Heart left ventricle (tissue), 16 donors: ENCODE results near the gene APCDD1. TPM values are rescaled to one million over a fixed set of nuclear protein-coding genes. Genes with fewer than 3 reads are reported as not detected.

Experiments
- ATAC-seq, 4 donors: fragments of 200-7000 bp; cut with Tn5 transposase; one replicate each; pipeline ENCODE4 v1.9.1; 2020 to 2022; ENCODE audit warnings: moderate library complexity in 4 of 4, mild to moderate bottlenecking in 3 of 4, moderate number of reproducible peaks in 1 of 4
- DNase-seq, 5 donors: peaks; one replicate each; pipeline ENCODE4 v3.0.0-alpha.2; 2020
- H3K27ac ChIP-seq, 12 donors: fragments of 200-600 bp; sonication (generic) in 4 of 12; one replicate each; pipeline versions ENCODE4 v1.5.0 to v1.8.0; 2016 to 2022; ENCODE audit warnings: mild to moderate bottlenecking in 2 of 12
- H3K27me3 ChIP-seq, 9 donors: fragments of 200-600 bp; sonication (generic) in 2 of 9; one replicate each; pipeline versions ENCODE4 v1.5.1 to v1.8.0; 2016 to 2022; ENCODE audit warnings: mild to moderate bottlenecking in 3 of 9
- H3K36me3 ChIP-seq, 9 donors: fragments of 200-600 bp; sonication (generic) in 2 of 9; one replicate each; pipeline versions ENCODE4 v1.5.0 to v1.8.0; 2018 to 2022; ENCODE audit warnings: mild to moderate bottlenecking in 2 of 9
- H3K4me1 ChIP-seq, 12 donors: fragments of 200-600 bp; sonication (generic) in 4 of 12; one replicate each; pipeline versions ENCODE4 v1.5.0 to v1.8.0; 2016 to 2022; ENCODE audit warnings: mild to moderate bottlenecking in 3 of 12
- H3K4me3 ChIP-seq, 12 donors: fragments of 200-600 bp; sonication (generic) in 4 of 12; one replicate each; pipeline versions ENCODE4 v1.5.0 to v1.8.0; 2017 to 2022; ENCODE audit warnings: mild to moderate bottlenecking in 9 of 12, moderate library complexity in 4 of 12
- H3K9me3 ChIP-seq, 12 donors: fragments of 200-600 bp; sonication (generic) in 4 of 12; one replicate each; pipeline versions ENCODE4 v1.5.0 to v1.8.0; 2016 to 2022; ENCODE audit warnings: mild to moderate bottlenecking in 1 of 12
- CTCF ChIP-seq, 12 donors: fragments of 200-600 bp; sonication (generic) in 4 of 12; IDR thresholded peaks; one replicate each; pipeline versions ENCODE4 v1.5.0 to v1.8.0; 2018 to 2022; ENCODE audit warnings: antibody characterized with exemption in 12 of 12, mild to moderate bottlenecking in 5 of 12
- POLR2A ChIP-seq, 2 donors: fragments of 450-650 bp; IDR thresholded peaks; one replicate each; pipeline ENCODE4 v1.6.1; 2017; ENCODE audit warnings: antibody characterized with exemption in 2 of 2, mild to moderate bottlenecking in 2 of 2, moderate library complexity in 2 of 2
- WGBS, 4 donors: extraction: QIAGEN DNeasy Blood & Tissue Kit in 2 of 4; methylation state at CpG; one replicate each; pipeline versions ENCODE4 v1.1.5 to v1.1.7; 2013 to 2018; 5-methylcytosine and 5-hydroxymethylcytosine counted together
- intact Hi-C, 10 donors: fragments of 100-400 bp; cut with DNase I; formaldehyde crosslinking; loops; one replicate each; pipeline versions ENCODE4 v1.11.1 to v1.14.2; 2022
- polyA plus RNA-seq, 2 donors: library from polyadenylated mRNA; stranded (reverse); fragments of 200-250 nt; gene quantifications; one replicate each; pipeline ENCODE4 v1.2.3, GENCODE V29; 2013
- total RNA-seq, 9 donors: library from RNA; depleted of rRNA in 2 of 9; stranded (reverse); fragments of >200 nt in 2 of 9; fragmentation: NEBNext Ultra II Directional in 3 of 9; extraction: Animal tissue kit (Norgen Biotek cat#: 25700) in 3 of 9; gene quantifications; one replicate each; pipeline versions ENCODE4 v1.1.0 to v1.2.4, GENCODE V29; 2016 to 2023
- donor health status: ischemic (EF 13 %, LVEDD 7.1; RV severe dilation, severe dysfunction).
- donor health status: healthy with polysubstance abuse.
- donor health status: DM: no; HTN: yes; CAD: no.
- donor health status: DM: no; HTN: no; CAD: no.
- donor health status: ischemic (EF 25% LVEDD 6.9; RV normal size, moderate dysfunction).
- donor health status: ischemic (EF 25% LVEDD 5.7; RV mildly dilated, moderate dysfunction).
- donor health status: healthy.
- donor health status: DM: yes; HTN: yes; CAD: no.
- donor health status: ischemic (EF 35%, LVEDD 5.7; RV mildly dilated, moderate dysfunction).
- donor health status: nonischemic (EF 11% LVEDD 7.7; RV severe dilation, severe dysfunction).
- donor health status: DM: yes; HTN: yes; CAD: no.
- donor health status: PGD.
- donor health status: ischemic (EF 29% LVEDD 5.4; RV normal size, mild dysfunction).
- donor health status: nonischemic (EF 23%, LVEDD 6.1; RV moderate dilation, normal function).

APCDD1 gene
- total and polyA plus RNA-seq, 11 donors, result 7.5 to 65.4 (median 15.7) TPM

GRCh38 chr18:10408131-10408530 lies 46.3 kb upstream of the APCDD1 start:
- TF ChIP-seq CTCF (IDR thresholded peaks at IDR 0.05) (no peak), POLR2A (IDR thresholded peaks at IDR 0.05) (no peak)
- no peak for DNase-seq
- WGBS, 4 donors, result 60 to 71% (median 67%) methylated on average over 6 to 7 of the region's 7 CpGs
- no peaks in the 10 kb centered on the region for H3K36me3 ChIP-seq
- H3K4me3 ChIP-seq, result no peak overlapping the region
- ATAC-seq, result no peak
- H3K27me3 ChIP-seq, result no peaks in the 10 kb centered on the region
- peaks cover 0 to 24% (median 7%) of the 10 kb centered on the region in 12 donors for H3K4me1 ChIP-seq
- intact Hi-C loops, result no loop called here
- H3K27ac ChIP-seq, result no peak overlapping the region
- H3K9me3 ChIP-seq, result no peaks in the 10 kb centered on the region

GRCh38 chr18:10409041-10409440 lies 45.4 kb upstream of the APCDD1 start:
- Histone ChIP-seq H3K9me3 (no peaks in the 10 kb centered on the region), H3K27ac (no peak overlapping the region), H3K27me3 (no peaks in the 10 kb centered on the region), H3K4me1 (peaks cover 0 to 19% (median 7%) of the 10 kb centered on the region in 12 donors), H3K4me3 (no peak overlapping the region), H3K36me3 (no peaks in the 10 kb centered on the region)
- no peak for DNase-seq
- intact Hi-C loops, result no loop called here
- TF ChIP-seq POLR2A (IDR thresholded peaks at IDR 0.05), result no peak
- no peak for TF ChIP-seq CTCF (IDR thresholded peaks at IDR 0.05)
- no peak for ATAC-seq

GRCh38 chr18:10410472-10411308 lies 43.7 kb upstream of the APCDD1 start:
- no peaks in the 10 kb centered on the region for H3K27me3 ChIP-seq
- 55 to 69% (median 63%) methylated on average over 9 to 11 of the region's 11 CpGs for WGBS, 4 donors
- peak in 2 of 4 donors; percentile 39 to 54 for ATAC-seq
- H3K9me3 ChIP-seq, result no peaks in the 10 kb centered on the region
- DNase-seq, result no peak
- no peaks in the 10 kb centered on the region for H3K36me3 ChIP-seq
- no peak overlapping the region for H3K27ac ChIP-seq
- intact Hi-C loops, result no loop called here
- no peak overlapping the region for H3K4me3 ChIP-seq
- H3K4me1 ChIP-seq, result peaks cover 0 to 11% (median 5%) of the 10 kb centered on the region in 12 donors
- no peak for TF ChIP-seq CTCF (IDR thresholded peaks at IDR 0.05)
- no peak for TF ChIP-seq POLR2A (IDR thresholded peaks at IDR 0.05)

GRCh38 chr18:10412933-10413332 lies 41.5 kb upstream of the APCDD1 start:
- no peak overlapping the region for H3K4me3 ChIP-seq
- no peaks in the 10 kb centered on the region for H3K36me3 ChIP-seq
- no peaks in the 10 kb centered on the region for H3K9me3 ChIP-seq
- H3K27me3 ChIP-seq, result no peaks in the 10 kb centered on the region
- 47 to 67% (median 57%) methylated on average over 5 of the region's 5 CpGs for WGBS, 4 donors
- no peak for TF ChIP-seq POLR2A (IDR thresholded peaks at IDR 0.05)
- TF ChIP-seq CTCF (IDR thresholded peaks at IDR 0.05), result no peak
- DNase-seq, result no peak
- intact Hi-C loops, result no loop called here
- no peaks in the 10 kb centered on the region for H3K4me1 ChIP-seq
- no peak overlapping the region for H3K27ac ChIP-seq
- ATAC-seq, result peak in 1 of 4 donors; percentile 37
